ENCODE measurements around the gene TSR2.

TSR2 gene, protein sequence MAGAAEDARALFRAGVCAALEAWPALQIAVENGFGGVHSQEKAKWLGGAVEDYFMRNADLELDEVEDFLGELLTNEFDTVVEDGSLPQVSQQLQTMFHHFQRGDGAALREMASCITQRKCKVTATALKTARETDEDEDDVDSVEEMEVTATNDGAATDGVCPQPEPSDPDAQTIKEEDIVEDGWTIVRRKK

DNA sequence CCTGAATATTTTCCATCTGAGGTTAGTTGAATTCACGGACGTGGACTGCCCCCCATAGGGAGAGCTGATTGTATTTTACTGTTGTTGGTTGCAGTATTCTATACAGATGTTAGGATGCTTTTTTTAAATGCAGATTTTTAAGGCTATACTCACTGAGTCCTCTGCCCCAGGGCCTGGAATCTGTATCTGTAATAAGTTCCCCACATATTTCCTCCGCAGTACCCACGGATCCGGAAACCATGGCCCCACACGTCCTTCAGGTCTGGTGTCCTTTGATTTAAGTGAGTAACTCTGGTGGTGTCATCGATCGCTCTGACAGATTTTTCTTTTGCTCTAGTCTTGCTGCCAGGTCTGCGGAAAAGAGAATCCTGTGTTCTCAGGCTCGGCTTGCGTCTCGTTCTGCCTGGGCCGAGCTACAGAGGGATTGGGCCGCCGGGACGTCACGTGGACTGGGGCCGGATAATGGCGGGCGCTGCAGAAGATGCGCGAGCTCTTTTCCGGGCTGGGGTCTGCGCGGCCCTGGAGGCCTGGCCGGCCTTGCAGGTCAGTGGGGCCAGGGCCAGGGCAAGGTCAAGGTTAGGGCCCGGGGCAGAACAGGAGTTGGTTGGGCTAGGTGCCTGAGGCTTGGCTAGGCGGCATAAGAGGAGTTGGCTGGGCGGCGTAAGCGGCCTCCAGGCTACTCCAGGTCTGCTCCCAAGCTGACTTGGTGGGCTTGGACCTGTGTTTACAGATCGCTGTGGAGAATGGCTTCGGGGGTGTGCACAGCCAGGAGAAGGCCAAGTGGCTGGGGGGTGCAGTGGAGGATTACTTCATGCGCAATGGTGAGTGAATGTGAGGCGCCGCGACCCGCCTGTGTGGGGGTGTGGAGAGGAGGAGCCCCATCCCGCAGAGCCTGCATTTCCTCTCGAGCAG is at the start of gene TSR2:
Gene TSR2 (plus strand): TSS at position 445 of the 912 bp plus-strand sequence. CDS start 18 bp downstream, at position 463.
- DNase-seq (ENCODE audit: low read depth in 2 of 2): peak; percentile 39 to 46

DNA sequence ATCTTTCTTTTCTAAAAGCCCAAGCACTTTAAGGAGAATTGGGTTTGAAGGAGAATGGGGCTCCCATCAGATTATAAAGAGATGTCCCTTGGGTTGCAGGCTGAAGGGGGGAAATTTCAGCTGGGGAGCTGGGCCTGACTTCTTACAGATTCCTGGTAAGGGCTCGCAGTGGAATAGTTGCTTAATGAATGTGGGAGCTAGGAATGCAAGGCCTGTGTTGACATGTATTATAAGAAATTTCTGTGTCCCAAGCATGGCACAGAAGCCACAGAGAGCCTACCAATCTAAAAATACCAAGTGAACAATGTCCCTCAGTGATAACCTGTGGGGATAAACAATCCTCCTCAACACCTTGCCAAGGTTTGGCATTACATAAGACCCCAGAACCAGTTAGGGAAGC is 43.1 kb upstream of the TSR2 start:
- DNase-seq (ENCODE audit: low read depth in 2 of 2): no peak

DNA sequence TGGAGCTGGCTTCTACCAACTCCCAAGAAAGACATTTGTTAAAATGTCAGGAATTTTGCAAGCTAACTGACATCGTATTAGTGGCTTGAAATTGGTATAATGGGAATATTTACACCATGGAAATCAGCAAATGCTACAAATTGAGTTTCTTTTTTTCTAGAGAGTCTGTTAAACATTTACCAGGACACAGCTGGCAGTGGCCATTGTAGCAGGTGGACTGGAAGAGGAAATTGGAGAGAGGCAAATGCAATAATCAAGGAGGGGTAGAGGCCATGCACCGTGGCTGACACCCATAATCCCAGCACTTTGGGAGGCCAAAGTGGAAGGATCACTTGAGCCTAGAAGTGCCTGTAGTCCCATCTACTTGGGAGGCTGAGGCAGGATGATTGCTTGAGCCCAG is 32.9 kb upstream of the TSR2 start:
- no peak for DNase-seq (ENCODE audit: low read depth in 2 of 2)

DNA sequence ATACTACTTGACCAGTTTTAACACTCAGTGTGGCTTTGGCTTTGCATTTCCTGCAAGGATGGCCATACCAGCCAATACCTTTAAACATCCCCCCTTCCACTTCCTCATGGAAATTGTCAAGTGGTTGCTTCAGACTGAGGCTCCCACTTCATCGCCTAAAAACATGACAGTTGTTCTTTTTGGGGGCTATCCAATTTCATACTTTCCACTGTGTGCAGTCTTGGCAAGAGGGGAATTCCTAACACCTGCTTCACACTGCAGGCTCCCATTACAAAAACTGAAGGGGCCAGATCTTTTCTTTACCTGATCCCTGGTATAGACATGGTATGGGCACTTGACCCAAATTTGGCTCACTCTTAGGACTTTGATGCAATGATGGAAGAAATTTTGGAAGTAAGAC is 28.5 kb upstream of the TSR2 start:
- no peak for DNase-seq (ENCODE audit: low read depth in 2 of 2)

DNA sequence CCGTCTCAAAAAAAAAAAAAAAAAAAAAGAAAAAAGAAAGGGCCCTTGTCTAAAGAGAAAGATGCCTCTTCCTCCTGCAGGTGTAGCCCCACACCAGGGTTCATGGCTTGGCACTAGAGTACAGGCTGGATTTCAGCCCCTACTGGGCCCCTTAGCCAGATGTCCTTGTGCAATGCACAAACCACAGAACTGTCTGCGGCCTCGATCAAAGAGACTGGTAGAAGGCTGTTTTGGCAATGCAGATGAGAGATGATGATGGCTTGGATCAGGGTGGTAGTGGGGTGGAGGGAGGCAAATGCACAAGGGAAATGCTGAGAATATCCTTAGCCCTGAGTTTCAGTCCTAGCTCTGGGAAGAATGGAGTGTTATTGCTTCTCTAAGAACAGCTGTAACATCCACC is 26.5 kb upstream of the TSR2 start:
- DNase-seq (ENCODE audit: low read depth in 2 of 2): no peak

DNA sequence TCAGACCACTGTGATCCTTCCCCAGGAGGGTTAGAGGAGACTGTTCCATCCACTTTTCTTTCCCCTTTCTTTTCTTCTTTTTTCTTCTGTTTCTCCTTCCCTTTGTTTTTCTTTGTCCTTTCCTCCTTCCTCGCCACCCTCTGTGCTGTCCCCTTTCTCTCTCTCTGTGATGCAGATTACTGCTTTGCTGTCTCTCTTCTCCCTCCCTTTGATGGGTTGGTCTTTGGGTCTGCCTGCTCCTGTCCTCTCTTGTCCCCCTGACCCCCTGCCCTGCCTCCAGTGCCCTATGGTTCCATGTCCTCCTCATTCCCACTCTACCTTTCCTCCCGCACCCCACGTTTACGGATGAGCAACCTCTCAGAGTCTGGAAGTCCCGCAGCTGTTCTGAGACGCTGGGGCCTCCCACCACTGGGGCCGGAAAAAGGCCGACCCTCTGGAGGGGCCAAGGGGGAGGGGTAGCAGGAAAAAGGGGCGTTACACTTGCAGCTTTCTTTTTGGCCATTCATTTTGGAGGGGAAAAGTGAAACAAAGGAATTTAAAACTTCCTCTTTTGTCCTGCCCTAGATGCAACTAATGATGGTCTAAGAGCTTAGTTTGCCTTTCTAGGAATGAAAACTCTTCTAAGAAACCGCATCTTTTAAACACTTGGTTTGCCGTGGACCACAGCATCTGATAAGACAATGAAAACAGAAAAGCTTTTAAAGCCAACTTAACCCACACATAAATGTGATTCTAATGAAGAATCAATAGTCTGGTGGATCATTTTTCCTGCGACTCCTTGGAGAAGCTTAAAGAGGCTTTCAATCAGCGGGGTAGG is 24.5 kb upstream of the TSR2 start:
- DNase-seq (ENCODE audit: low read depth in 2 of 2): no peak

DNA sequence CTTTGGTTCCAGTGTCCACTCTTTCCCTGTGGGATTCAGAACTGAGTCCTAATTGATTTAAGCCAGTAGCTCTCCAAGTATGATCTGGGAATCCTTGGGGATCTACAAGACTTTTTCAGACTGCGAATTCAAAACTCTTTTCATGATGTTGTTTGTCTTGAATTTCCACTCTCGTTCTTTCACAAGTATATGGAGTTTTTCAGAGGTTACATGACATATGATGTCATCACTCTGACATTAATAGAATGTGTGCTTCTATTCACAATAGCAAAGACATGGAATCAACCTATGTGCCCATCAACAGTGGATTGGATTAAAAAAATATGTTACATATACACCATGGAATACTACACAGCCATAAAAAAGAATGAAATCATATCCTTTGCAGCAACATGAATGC is 23.2 kb upstream of the TSR2 start:
- DNase-seq (ENCODE audit: low read depth in 2 of 2): no peak

DNA sequence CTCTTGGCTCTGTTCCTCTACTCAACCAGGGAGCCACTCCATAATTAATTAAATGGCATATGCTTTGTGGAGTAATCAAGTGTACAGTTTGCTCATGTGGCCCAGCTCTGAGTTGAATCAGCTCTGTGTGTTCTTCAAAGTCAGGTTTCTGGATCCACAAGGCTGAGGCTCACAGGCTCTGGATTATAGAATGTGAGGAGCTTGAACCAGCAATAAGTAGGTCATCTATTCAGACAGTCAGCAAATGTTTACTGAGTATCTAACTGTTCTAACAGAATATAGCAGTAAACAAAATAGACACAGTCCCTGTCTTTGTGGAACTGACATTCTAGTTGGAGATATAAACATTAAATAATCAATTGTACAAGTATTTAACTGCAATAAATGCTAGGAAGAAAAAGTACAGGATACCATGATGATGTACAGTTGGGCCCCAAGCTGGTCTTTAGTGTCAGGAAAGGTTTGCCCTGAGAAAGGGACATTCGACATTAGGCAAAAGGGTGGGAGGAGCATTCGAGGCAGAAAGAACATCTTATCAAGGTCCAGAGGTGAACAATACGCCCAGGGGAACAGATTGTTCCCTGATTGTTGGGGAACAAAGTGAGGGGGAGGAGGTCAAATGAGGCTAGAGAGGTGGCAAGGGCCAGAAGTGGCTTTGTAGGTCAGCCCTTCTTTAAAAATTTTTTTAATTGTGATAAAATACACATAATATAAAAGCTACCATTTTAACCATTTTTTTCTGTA is 20.5 kb upstream of the TSR2 start:
- DNase-seq (ENCODE audit: low read depth in 2 of 2): no peak

DNA sequence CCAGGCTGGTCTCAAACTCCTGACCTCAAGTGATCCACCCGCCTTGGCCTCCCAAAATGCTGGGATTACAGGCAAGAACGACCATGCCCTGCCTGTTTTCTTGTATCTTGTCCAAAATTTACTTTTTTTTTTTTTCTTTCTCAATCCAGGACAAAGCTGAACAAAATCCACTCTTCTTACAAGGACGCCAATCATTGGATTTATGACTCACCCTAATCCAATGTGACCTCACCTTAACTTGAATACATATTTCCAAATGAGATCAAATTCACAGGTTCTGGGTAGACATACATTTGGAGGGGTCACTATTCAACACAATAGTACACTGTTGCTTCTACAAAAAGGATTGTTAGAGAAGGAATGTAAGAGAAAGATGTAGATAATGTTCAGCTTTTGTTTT is 18.0 kb upstream of the TSR2 start:
- no peak for DNase-seq (ENCODE audit: low read depth in 2 of 2)

DNA sequence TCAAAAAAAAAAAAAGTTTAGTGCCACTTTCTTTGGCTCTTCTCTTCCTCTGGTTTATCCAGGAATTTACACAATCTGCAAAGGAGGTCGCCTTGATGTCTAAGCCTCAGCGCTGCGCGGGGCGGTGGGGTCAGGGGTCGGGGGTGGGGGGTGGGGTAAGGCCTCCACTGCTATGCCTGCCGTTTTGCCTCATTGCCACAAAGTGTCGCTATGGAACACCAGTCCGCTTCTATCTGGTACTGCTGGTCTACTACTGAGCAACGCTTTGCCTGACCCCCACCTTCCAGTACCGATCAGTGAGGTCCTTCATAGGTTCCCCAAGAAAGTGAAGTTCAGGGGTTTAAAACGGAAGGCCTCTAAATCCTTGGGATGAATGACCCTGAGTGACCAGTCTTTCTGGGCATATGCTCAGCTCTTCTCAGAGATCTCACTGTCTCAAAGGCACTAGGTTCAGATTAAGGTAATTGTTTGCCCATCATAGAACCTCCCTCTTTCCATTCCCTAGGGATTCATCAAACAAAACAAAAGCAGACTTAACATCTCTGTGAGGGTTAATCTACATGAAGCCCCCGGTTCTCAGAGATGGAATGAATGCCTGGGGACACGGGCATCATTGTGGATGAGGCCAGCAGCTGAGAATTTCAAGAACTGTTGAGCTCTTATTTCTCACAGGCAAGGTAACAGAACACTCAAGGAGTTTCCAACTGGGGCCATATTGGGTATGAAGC is 16.9 kb upstream of the TSR2 start:
- DNase-seq (ENCODE audit: low read depth in 2 of 2): no peak

DNA sequence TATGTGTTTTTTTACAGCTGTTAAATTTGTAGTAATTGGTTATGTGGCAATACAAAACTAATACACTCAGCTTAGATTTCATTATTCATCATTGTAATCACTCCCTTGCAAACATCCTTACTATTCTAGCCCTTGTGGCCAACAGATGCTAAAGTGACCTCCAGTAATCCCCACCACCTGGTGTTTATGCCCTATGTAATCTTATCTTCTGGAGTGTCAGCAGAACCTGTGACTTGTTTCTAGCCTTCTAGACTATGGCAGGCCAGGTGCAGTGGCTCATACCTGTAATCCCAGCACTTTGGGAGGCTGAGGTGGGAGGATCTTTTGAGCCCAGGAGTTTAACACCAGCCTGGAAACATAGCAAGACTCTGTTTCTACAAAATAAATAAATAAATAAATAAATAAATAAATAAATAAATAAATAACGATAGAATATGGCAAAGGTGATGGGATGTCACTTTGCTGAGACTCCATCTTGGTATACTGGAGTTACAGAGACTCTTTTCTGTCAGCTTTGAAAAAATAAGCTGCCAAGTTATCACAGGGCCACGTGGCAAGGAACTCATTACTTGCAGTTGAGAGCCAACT is 12.3 kb upstream of the TSR2 start:
- DNase-seq (ENCODE audit: low read depth in 2 of 2): no peak

DNA sequence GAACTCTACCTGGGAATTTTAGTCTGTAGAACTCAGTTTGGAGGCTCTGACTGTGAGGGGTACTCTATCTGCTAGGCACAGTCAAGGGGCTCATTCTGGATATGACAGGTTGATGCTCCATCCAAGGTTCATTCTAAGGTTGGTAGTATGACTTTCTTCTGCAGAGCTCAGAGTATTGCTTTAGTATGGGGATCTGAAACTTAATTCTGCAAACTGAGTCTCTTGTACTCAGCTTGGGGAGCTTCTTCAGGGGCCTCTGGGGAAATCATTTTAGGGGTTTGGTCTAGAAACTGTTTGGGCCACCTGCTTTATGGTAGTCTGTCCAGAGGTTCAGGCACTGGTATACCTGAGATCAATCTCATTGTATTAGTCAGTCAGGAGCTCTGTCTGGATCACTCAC is 9.7 kb upstream of the TSR2 start:
- DNase-seq (ENCODE audit: low read depth in 2 of 2): no peak

DNA sequence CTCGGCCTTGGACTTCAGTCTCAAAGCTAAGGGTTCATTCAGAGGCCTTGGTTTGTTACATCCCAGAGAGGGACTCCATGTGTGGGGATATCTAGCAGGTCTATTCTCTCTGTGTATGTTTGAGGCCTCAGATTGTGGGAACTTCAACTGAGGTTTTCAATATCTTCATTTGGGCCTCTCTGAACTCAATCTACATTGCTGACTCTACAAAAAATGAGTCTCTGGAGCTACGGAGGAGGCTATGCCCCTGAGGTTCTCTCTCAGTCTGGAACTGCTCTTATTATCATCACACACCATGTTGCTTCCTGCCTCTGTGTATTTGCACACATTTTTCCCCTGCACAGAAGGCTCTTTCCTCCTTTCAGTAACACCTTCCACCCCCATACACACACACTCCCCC is 5.1 kb upstream of the TSR2 start:
- no peak for DNase-seq (ENCODE audit: low read depth in 2 of 2)

DNA sequence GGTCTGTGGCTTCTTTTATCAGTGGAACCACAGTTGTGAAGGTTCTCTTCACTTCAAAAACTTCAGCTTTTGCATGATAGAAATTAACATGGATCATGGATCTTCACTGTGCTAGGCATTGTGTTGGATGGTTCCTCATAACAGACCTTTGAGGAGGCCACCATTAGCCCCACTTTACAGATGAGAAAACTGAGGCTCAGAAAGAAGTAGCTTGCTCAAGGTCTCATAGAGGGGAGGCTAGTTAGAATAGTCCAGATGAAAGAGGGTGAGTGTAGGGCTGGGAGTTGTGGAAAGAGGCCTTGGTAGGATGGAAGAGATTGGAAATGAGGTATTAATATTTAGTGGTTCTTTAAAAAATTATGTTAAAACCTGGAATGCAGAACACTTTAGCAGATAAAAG is 2.6 kb downstream of the TSR2 start:
- no peak for DNase-seq (ENCODE audit: low read depth in 2 of 2)

DNA sequence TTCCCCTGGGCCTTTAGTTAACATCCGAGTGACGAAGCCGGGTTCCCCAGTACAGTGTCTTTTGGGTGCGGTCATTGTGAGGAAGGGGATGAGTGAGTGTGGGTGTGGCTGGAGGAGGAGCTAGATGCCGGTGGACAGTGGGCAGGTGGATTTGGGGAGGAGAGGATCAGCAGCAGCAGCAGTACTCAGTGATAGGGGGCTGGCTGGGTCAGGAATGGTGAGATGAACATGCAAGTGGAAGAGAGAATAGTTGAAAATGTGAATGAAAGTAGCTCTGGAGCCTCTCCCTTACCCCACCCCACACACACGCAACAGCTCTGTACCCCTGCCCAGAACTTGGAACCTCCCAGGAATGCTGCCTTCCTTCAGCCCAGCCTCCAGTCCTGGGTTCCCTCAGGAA is 4.5 kb downstream of the TSR2 start:
- DNase-seq (ENCODE audit: low read depth in 2 of 2): no peak

DNA sequence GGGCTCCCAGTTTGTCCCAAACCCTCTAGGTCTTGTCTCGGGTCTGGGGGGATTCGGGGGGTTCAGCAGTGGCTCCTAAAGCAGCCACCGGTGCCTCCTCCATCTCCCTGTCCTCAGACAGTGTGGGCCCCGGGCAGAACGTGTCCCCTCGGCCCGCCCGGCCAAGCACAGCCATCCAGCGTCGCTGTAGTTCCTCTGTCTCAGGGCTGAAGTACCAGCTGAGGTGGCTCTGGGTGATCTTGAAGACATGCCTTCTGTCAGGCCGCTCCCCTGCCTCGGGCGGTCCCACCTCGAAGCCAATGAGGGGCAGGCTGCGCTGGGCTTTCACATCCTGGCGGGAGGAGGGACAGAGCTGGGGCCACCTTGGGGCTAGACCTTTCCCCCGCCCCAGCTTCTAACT is 5.9 kb downstream of the TSR2 start:
- no peak for DNase-seq (ENCODE audit: low read depth in 2 of 2)

DNA sequence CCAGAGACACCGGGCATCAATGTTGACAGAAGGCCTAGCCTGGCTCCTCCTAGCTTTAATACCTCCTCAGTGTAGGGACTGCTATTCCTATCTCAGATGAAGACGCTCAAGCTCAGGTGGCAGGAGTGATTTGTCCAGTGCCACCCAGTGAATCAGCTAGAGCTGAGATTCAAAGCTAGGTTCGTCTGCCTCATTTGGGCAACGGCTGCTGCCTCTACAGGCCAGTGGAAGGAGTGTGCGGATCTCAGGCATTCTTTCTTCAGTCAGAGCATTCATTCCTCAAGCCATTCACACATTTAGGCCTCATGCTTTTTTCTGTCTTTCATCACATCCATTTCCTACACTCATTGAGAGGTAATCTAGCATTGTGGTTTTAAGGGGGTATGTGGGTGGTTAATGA is 7.3 kb downstream of the TSR2 start:
- DNase-seq (ENCODE audit: low read depth in 2 of 2): no peak

DNA sequence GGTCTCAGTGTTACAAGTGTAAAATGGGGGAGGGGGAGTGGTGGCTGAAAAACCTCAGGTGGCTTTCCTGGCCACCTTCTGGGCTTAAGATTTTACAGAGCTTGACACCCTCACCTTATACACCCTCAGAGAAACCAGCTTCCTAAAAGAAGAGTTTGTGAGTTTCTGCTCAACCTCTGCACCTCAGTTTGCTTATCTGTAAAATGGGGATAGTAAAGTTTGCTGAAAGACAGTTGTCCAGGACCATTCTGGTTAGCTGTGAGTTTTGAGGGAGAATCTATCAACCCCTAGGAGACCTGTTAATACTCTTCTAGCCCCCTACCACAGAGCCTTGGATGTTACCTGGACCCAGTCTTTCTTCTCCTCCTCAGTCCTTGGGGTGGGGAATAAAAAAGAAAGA is 9.7 kb downstream of the TSR2 start:
- DNase-seq (ENCODE audit: low read depth in 2 of 2): no peak

DNA sequence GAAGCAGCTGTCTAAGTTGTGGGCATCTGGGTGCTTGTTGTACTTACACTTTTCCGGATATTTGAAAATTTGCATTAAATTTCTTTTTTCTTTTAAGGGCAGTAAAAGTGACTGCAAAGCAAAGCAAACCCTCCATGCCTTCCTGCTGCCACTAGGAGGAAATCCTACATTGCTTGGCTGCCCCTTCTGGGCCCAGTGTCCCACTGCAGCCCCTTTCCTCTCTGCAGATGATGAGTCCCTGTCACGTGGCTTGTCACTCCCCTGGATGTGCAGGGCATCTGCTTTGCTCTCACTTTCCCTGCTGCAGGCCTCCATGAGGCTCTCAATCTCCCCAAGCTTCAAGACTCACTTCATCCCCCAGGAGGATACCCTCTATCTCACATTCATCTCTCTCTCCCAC is 12.7 kb downstream of the TSR2 start:
- DNase-seq (ENCODE audit: low read depth in 2 of 2): no peak

DNA sequence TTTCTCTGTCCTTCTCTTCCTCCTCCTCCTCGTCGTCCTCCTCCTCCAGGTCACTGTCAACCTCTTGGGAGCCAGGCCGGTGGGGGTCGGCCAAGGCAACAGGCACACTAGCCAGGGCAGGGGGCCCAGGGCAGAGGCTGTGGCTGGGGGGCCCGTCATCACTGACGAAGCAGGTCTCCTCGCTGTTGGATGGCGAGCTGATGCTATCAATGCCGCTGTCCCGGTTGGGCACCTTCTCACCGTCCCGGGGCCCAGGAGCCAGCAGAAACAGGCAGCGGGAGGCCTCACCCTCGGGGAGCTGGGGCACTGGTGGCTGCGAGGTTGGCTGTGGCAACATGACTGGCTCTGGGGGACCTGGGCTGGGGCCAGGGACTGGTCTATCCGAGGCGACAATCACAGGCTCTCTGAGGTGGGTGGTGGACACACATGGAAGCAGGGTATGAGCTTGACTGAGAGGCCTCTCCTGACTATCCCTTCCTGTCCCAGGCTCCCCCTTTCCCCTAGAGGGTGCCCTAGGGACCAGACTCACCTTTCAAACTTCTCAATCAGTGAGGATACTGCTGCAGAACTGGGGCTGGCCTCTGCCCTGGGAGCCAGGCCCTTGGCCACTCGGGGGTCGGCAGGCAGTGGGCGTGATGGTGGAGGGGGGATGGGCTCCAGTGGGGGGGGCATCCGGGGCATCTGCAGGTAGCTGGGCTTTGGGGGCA is 30.0 kb downstream of the TSR2 start:
- DNase-seq (ENCODE audit: low read depth in 2 of 2): no peak
